HepG2 (cell line): ENCODE data around the gene PRDX5. TPM values are rescaled to one million over a fixed set of nuclear protein-coding genes. Genes with fewer than 3 reads are reported as not detected.

Experiments
- DNMT3B ChIP-seq: conservative IDR thresholded peaks from 2 replicates; pipeline ENCODE4 v1.6.1; 2016; ENCODE audit warnings: missing biosample characterization, control low read depth
- DR1 ChIP-seq: sonication (generic); formaldehyde crosslinking; IDR thresholded peaks from 2 replicates; pipeline ENCODE4 v1.8.0; 2021; ENCODE audit warnings: mild to moderate bottlenecking, missing genetic modification reagents, inconsistent platforms
- FUBP1 ChIP-seq: sonication (generic); formaldehyde crosslinking; IDR thresholded peaks from 2 replicates; pipeline ENCODE4 v1.5.1; 2020; ENCODE audit warnings: missing genetic modification reagents, mild to moderate bottlenecking, borderline replicate concordance
- GATA4 ChIP-seq: sonication (generic); IDR thresholded peaks from 2 replicates; pipeline ENCODE4 v1.6.1; 2016; ENCODE audit warnings: antibody characterized with exemption, low read depth, borderline replicate concordance
- JDP2 ChIP-seq: sonication (generic); formaldehyde crosslinking; IDR thresholded peaks from 2 replicates; pipeline ENCODE4 v1.8.1; 2022; ENCODE audit warnings: missing genetic modification reagents, borderline replicate concordance
- KDM5A ChIP-seq: fragments of 200-600 bp; sonication (generic); IDR thresholded peaks from 2 replicates; pipeline ENCODE4 v1.7.0; 2018; ENCODE audit warnings: antibody characterized with exemption, mild to moderate bottlenecking, low read length, borderline replicate concordance
- MAFF ChIP-seq: IDR thresholded peaks from 2 replicates; pipeline ENCODE4 v1.6.1; 2011; ENCODE audit warnings: low read depth, low read length, improper control_type of control experiment
- NFATC3 ChIP-seq: sonication (generic); formaldehyde crosslinking; IDR thresholded peaks from 2 replicates; pipeline ENCODE4 v1.5.1; 2020; ENCODE audit warnings: mild to moderate bottlenecking, missing genetic modification reagents
- NR2F1 ChIP-seq, 2 experiments: fragments of 450-650 bp in 1 of 2; formaldehyde crosslinking in 1 of 2; IDR thresholded peaks; 2 replicates each; pipeline versions ENCODE4 v1.5.0 to v1.6.1; 2016 to 2020; ENCODE audit warnings: mild to moderate bottlenecking in 1 of 2, missing compliant biosample characterization in 1 of 2, missing genetic modification reagents in 1 of 2, moderate library complexity in 1 of 2
- PLSCR1 ChIP-seq: sonication (generic); formaldehyde crosslinking; IDR thresholded peaks from 2 replicates; pipeline ENCODE4 v1.5.0; 2020; ENCODE audit warnings: missing genetic modification reagents, mild to moderate bottlenecking, borderline replicate concordance
- SCMH1 ChIP-seq: sonication (generic); formaldehyde crosslinking; IDR thresholded peaks from 2 replicates; pipeline ENCODE4 v1.9.0; 2021; ENCODE audit warnings: missing genetic modification reagents, mild to moderate bottlenecking, borderline replicate concordance
- TCF12 ChIP-seq, 2 experiments: fragments of 450-650 bp in 1 of 2; sonication (generic) in 1 of 2; formaldehyde crosslinking in 1 of 2; IDR thresholded peaks; 2 replicates each; pipeline versions ENCODE4 v1.6.1 to v1.8.0; 2017 to 2022; ENCODE audit warnings: antibody characterized with exemption in 1 of 2, mild to moderate bottlenecking in 1 of 2, missing genetic modification reagents in 1 of 2, moderate library complexity in 1 of 2
- ZBTB2 ChIP-seq: sonication (generic); formaldehyde crosslinking; IDR thresholded peaks from 2 replicates; pipeline ENCODE4 v1.8.0; 2022; ENCODE audit warnings: low read depth, missing genetic modification reagents
- ZFAT ChIP-seq: sonication (generic); formaldehyde crosslinking; conservative IDR thresholded peaks from 2 replicates; pipeline ENCODE4 v1.8.1; 2023; ENCODE audit warnings: missing genetic modification reagents, inconsistent platforms
- ZNF121 ChIP-seq: sonication (generic); formaldehyde crosslinking; IDR thresholded peaks from 2 replicates; pipeline ENCODE4 v1.5.0; 2020; ENCODE audit warnings: mild to moderate bottlenecking, missing genetic modification reagents
- ZNF280D ChIP-seq: sonication (generic); formaldehyde crosslinking; IDR thresholded peaks from 2 replicates; pipeline ENCODE4 v1.5.1; 2020; ENCODE audit warnings: mild to moderate bottlenecking, missing genetic modification reagents
- ZNF431 ChIP-seq: sonication (generic); formaldehyde crosslinking; IDR thresholded peaks from 2 replicates; pipeline ENCODE4 v1.9.0; 2022; ENCODE audit warnings: missing genetic modification reagents, low read depth, mild to moderate bottlenecking, borderline replicate concordance
- ZNF557 ChIP-seq: sonication (generic); formaldehyde crosslinking; IDR thresholded peaks from 2 replicates; pipeline ENCODE4 v1.4.0; 2020; ENCODE audit warnings: missing genetic modification reagents
- ZNF891 ChIP-seq: sonication (generic); formaldehyde crosslinking; IDR thresholded peaks from 2 replicates; pipeline ENCODE4 v1.5.0; 2020; ENCODE audit warnings: mild to moderate bottlenecking, missing genetic modification reagents
- polyA plus RNA-seq, 8 experiments: library from polyadenylated mRNA; depleted of rRNA in 3 of 8; stranded (reverse) in 7 of 8; unstranded in 1 of 8; fragments of >200 nt; fragmentation: Illumina TruSeq in 4 of 8; extraction: Trizol in 4 of 8; gene quantifications; 2 replicates each; pipeline versions ENCODE4 v1.2.1 to v1.2.3, GENCODE V29; 2011 to 2016; ENCODE audit warnings: low read depth in 4 of 8, missing spikeins in 1 of 8, mixed read lengths in 1 of 8; ENCODE audit not compliant: insufficient read depth in 1 of 8
- total RNA-seq, 5 experiments: library from RNA; depleted of rRNA; stranded (reverse); fragments of >200 nt; fragmentation: Illumina TruSeq; extraction: Trizol; gene quantifications; 2 replicates each; pipeline ENCODE4 v1.2.3, GENCODE V29; 2016; ENCODE audit warnings: low read depth in 1 of 5

The PRDX5 gene
- total and polyA plus RNA-seq, 2 of the 13 experiments (the other 11 are each of a cell fraction or from before 2014, with no cell fraction given) = 215 to 311 TPM

GRCh38 chr11:64284048-64284961 is 33.6 kb upstream of the PRDX5 start, which contains the start of gene BAD (continued):
- 0 out of 2 replicates have a peak, but pooled peaks have one; percentile 24 for TF ChIP-seq GATA4
- 0 out of 2 replicates have a peak, but pooled peaks have one; percentile 25 for TF ChIP-seq DR1 (CRISPR knock-in tag)
- no peak for TF ChIP-seq ZNF557
- TF ChIP-seq NFATC3 (CRISPR knock-in tag) = no peak
- TF ChIP-seq TCF12 (IDR thresholded peaks at IDR 0.05) = no peak
- no peak for TF ChIP-seq TCF12 (CRISPR knock-in tag; IDR thresholded peaks at IDR 0.05)
- no peak for TF ChIP-seq KDM5A
- no peak for TF ChIP-seq FUBP1
- TF ChIP-seq MAFF = no peak
- no peak for TF ChIP-seq DNMT3B (CRISPR knock-in tag)
- no peak for TF ChIP-seq ZNF121 (CRISPR knock-in tag)
- TF ChIP-seq ZFAT = no peak
- no peak for TF ChIP-seq ZNF280D (CRISPR knock-in tag)
- TF ChIP-seq PLSCR1 (CRISPR knock-in tag) = no peak
- no peak for TF ChIP-seq JDP2 (CRISPR knock-in tag)
- no peak; a peak in 1 of 4 replicates for TF ChIP-seq NR2F1 (CRISPR knock-in tag; IDR thresholded peaks at IDR 0.05)
- no peak for TF ChIP-seq ZBTB2 (CRISPR knock-in tag)
- no peak for TF ChIP-seq ZNF431
- TF ChIP-seq ZNF891 (CRISPR knock-in tag) = no peak
- no peak for TF ChIP-seq SCMH1 (CRISPR knock-in tag)
